K562 (cell line): ENCODE measurements around the gene CD40. TPM values are rescaled to one million over a fixed set of nuclear protein-coding genes. Genes with fewer than 3 reads are reported as not detected.

Source experiments
- ATF7 ChIP-seq: fragments of 450-650 bp; IDR thresholded peaks from 2 replicates; pipeline ENCODE4 v1.7.1; 2014; ENCODE audit warnings: mild to moderate bottlenecking, moderate library complexity
- GATA2 ChIP-seq: sonication (generic); formaldehyde crosslinking; IDR thresholded peaks from 2 replicates; pipeline ENCODE4 v1.4.0; 2020; ENCODE audit warnings: mild to moderate bottlenecking, missing genetic modification reagents
- MAZ ChIP-seq, 2 experiments: fragments of 450-650 bp in 1 of 2; sonication (generic) in 1 of 2; formaldehyde crosslinking; IDR thresholded peaks in 1 of 2; conservative IDR thresholded peaks in 1 of 2; 2 replicates each; pipeline versions ENCODE4 v1.4.0 to v1.5.0; 2020; ENCODE audit warnings: mild to moderate bottlenecking in 1 of 2, missing genetic modification reagents in 1 of 2
- POLR2AphosphoS2 ChIP-seq: IDR thresholded peaks from 2 replicates; pipeline ENCODE4 v1.6.1; 2012; ENCODE audit warnings: low read length, improper control_type of control experiment
- POLR3A ChIP-seq: IDR thresholded peaks from 2 replicates; pipeline ENCODE4 v1.6.1; 2011; ENCODE audit warnings: borderline replicate concordance, mild to moderate bottlenecking, moderate library complexity; ENCODE audit not compliant: insufficient read length, insufficient read depth; ENCODE audit errors: extremely low read depth
- RBM15 ChIP-seq: fragments of 200-400 bp; formaldehyde crosslinking; IDR thresholded peaks from 2 replicates; pipeline ENCODE4 v1.6.1; 2018; ENCODE audit warnings: mild to moderate bottlenecking, low read length, moderate library complexity; ENCODE audit not compliant: insufficient read depth
- TAF1 ChIP-seq: IDR thresholded peaks from 2 replicates; pipeline ENCODE4 v1.6.1; 2011; ENCODE audit warnings: mild to moderate bottlenecking, low read length, moderate library complexity; ENCODE audit not compliant: insufficient read depth, control insufficient read depth, severe bottlenecking; ENCODE audit errors: extremely low read depth
- ZBED1 ChIP-seq: IDR thresholded peaks from 2 replicates; pipeline ENCODE4 v1.6.1; 2014
- ZBTB1 ChIP-seq: sonication (generic); formaldehyde crosslinking; IDR thresholded peaks from 2 replicates; pipeline ENCODE4 v1.8.1; 2023; ENCODE audit warnings: missing genetic modification reagents, low read depth, mild to moderate bottlenecking, borderline replicate concordance
- ZNF77 ChIP-seq: fragments of 250-450 bp; sonication (Bioruptor Pico); IDR thresholded peaks from 2 replicates; pipeline ENCODE4 v1.5.0; 2020
- polyA plus RNA-seq, 8 experiments: library from polyadenylated mRNA; depleted of rRNA in 4 of 8; stranded (reverse) in 5 of 8; unstranded in 3 of 8; fragments of >200 nt; fragmentation: Nextera tagmentation in 2 of 8; fragmentation: Illumina TruSeq in 1 of 8; extraction: Ambion mirVana in 2 of 8; extraction: Trizol in 1 of 8; gene quantifications; 2 replicates each; pipeline versions ENCODE4 v1.2.1 to v1.2.3, GENCODE V29; 2011 to 2014; ENCODE audit warnings: inconsistent platforms in 1 of 8, missing spikeins in 1 of 8
- total RNA-seq, 7 experiments: library from RNA; depleted of rRNA in 6 of 7; stranded (reverse); fragments of >200 nt in 6 of 7; fragmentation: Illumina TruSeq in 2 of 7; extraction: Trizol in 2 of 7; gene quantifications; 2 replicates each; pipeline versions ENCODE4 v1.2.1 to v1.2.3, GENCODE V29; 2011 to 2021; ENCODE audit warnings: low replicate concordance in 1 of 7
- TF ChIP-seq, protein P1 (sequence below): fragments of 250-450 bp; sonication (Bioruptor Pico); IDR thresholded peaks from 2 replicates; pipeline ENCODE4 v1.4.0; 2020; ENCODE audit warnings: mild to moderate bottlenecking, moderate library complexity, borderline replicate concordance
- TF ChIP-seq, protein P2 (sequence below): fragments of 250-450 bp; sonication (Bioruptor Pico); IDR thresholded peaks from 2 replicates; pipeline ENCODE4 v1.4.0; 2020; ENCODE audit warnings: mild to moderate bottlenecking, moderate library complexity

CD40 gene
- total and polyA plus RNA-seq, 9 of the 15 experiments (the other 6 are each of a cell fraction or from before 2014, with no cell fraction given) = 0.76 to 3.7 (median 1.6) TPM

DNA sequence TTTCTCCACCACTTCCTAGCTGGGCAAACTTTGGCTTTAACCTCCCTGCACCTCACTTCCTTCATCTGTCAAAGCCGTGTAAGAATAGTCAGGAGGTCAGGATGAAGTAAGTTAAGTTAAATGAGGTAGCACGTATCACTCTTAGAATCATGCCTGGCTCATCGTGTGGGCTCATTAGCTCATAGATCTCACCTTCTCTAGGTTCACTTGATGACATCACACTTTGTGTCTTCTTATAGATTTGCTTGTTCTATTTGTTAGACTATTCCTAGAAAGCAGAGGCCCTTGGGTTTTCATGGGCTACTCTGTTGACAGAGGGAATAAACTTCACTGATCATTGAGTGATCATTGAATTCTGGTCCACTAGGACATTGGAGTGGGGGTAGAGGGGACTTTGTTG is 16.2 kb upstream of the CD40 start (continued):
- TF ChIP-seq, protein P1, sequence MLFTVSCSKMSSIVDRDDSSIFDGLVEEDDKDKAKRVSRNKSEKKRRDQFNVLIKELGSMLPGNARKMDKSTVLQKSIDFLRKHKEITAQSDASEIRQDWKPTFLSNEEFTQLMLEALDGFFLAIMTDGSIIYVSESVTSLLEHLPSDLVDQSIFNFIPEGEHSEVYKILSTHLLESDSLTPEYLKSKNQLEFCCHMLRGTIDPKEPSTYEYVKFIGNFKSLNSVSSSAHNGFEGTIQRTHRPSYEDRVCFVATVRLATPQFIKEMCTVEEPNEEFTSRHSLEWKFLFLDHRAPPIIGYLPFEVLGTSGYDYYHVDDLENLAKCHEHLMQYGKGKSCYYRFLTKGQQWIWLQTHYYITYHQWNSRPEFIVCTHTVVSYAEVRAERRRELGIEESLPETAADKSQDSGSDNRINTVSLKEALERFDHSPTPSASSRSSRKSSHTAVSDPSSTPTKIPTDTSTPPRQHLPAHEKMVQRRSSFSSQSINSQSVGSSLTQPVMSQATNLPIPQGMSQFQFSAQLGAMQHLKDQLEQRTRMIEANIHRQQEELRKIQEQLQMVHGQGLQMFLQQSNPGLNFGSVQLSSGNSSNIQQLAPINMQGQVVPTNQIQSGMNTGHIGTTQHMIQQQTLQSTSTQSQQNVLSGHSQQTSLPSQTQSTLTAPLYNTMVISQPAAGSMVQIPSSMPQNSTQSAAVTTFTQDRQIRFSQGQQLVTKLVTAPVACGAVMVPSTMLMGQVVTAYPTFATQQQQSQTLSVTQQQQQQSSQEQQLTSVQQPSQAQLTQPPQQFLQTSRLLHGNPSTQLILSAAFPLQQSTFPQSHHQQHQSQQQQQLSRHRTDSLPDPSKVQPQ (CRISPR knock-in tag) = no peak
- no peak for TF ChIP-seq POLR2AphosphoS2
- no peak for TF ChIP-seq TAF1
- TF ChIP-seq ATF7 = no peak
- no peak for TF ChIP-seq POLR3A
- TF ChIP-seq GATA2 (CRISPR knock-in tag) = no peak
- TF ChIP-seq ZBTB1 = no peak
- no peak for TF ChIP-seq ZNF77 (CRISPR knock-in tag)
- TF ChIP-seq RBM15 = no peak
- TF ChIP-seq, protein P2, sequence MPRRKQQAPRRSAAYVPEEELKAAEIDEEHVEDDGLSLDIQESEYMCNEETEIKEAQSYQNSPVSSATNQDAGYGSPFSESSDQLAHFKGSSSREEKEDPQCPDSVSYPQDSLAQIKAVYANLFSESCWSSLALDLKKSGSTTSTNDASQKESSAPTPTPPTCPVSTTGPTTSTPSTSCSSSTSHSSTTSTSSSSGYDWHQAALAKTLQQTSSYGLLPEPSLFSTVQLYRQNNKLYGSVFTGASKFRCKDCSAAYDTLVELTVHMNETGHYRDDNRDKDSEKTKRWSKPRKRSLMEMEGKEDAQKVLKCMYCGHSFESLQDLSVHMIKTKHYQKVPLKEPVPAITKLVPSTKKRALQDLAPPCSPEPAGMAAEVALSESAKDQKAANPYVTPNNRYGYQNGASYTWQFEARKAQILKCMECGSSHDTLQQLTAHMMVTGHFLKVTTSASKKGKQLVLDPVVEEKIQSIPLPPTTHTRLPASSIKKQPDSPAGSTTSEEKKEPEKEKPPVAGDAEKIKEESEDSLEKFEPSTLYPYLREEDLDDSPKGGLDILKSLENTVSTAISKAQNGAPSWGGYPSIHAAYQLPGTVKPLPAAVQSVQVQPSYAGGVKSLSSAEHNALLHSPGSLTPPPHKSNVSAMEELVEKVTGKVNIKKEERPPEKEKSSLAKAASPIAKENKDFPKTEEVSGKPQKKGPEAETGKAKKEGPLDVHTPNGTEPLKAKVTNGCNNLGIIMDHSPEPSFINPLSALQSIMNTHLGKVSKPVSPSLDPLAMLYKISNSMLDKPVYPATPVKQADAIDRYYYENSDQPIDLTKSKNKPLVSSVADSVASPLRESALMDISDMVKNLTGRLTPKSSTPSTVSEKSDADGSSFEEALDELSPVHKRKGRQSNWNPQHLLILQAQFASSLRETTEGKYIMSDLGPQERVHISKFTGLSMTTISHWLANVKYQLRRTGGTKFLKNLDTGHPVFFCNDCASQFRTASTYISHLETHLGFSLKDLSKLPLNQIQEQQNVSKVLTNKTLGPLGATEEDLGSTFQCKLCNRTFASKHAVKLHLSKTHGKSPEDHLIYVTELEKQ = no peak
- TF ChIP-seq ZBED1 = no peak
- TF ChIP-seq MAZ (CRISPR knock-in tag; conservative IDR thresholded peaks at IDR 0.05 in 1 of 2, IDR thresholded peaks at IDR 0.05 in 1 of 2) = no peak
